Fibroblast of the conjunctiva (primary cell): ENCODE results near the gene KHNYN.

Experiments
- DNase-seq: peaks from one replicate; pipeline ENCODE4 v3.0.0-alpha.2; 2010; ENCODE audit warnings: low read depth

KHNYN gene

DNA sequence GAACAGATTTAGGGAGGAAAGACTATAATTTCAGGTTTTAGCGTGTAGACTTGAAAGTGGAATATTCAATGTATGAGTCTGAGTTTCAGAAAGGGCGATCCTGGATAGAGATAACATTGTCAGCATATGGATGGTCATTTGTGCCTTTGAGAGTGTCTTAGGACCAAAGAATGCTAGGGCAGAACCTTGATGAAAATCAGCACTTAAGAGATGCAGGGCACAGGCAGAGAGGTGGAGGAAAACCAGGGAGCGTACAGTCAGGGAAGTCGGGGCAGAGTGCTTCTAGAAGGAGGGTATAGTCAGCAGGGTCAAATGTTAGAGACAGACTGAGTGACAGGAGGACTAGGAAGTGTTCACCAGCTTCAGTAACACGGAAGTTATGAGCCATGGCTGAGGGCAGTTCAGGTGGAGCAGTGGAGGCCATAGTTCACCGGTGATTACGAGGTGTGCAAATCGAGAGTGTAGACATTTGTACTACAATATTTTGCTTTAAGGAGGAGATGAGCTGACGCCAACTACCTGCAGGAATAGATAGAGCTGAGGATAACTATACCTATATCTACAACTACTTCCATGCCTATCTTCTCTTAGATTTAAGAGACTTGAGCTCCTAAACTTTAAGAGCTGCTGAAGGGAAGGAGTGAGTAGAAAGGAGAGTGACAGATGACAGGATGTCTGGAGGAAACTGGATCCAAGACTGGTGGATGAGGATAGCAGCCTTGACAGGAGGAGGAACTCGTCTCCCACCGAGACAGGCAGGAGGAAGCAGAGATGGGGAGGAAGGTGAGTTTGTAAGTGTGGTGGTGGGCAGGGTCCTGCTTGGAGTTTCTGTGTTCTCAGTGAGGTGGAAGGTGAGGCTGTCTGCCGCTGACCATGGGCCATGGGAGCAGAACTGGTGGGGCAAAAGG, 6.8 kb upstream of the KHNYN start:
- no peak for DNase-seq

DNA sequence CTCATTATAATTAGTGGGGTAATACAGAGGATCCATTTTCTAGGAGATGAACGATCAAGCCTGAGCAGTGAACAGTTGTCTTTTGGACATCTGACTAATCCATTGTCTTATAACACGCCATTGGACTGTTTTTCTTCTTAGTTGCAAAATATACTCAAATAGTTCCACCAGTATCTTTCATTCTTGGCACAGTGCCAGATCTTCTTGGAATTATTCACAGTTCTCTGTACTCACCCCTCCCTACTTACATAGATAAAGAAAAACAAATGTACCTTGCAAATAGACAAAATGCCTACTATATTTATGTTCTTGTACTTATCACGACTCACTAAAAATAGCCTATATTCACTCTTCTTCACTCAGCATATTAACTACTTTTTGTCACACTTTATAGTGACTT, 4.0 kb upstream of the KHNYN start:
- peak; percentile 68 for DNase-seq

DNA sequence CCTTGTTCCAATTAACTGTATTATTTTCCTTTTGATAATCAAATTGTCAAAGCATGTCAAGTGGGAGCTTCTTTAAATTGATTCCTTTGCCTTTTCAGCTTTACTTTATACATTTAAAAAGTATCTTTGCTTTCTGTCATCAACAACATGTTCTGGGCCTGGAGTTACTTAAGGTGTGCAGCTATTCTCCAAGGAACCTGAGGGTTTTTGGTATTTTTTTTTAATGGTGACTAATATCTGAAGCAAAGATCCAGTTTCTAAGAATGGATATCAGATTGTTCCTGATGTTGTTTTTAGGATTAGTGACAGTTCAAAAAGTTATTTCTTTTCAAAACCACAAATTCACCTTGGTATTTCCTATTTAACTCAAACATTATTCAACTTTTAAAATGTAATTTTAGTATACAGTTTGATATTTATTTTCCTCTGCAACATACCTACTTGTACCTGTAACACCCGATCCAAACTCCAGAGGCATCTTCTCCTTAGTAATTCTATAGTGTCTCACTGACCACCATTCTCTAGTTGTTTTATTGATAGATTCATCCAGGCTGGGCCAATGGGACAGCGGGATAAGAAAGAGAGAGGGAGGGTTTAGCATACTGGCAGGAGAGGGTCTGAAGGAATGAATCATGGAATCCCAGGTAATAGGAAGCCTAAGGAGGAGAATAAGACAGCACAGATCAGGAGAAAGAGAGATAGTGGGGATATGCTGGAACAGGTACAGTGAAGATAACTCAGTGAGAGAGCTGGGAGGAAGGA, 3.4 kb upstream of the KHNYN start:
- no peak for DNase-seq

GRCh38 chr14:24426912-24427536, 2.7 kb upstream of the KHNYN start:
- no peak for DNase-seq

GRCh38 chr14:24427537-24428508, 1.9 kb upstream of the KHNYN start:
- DNase-seq, result no peak

DNA sequence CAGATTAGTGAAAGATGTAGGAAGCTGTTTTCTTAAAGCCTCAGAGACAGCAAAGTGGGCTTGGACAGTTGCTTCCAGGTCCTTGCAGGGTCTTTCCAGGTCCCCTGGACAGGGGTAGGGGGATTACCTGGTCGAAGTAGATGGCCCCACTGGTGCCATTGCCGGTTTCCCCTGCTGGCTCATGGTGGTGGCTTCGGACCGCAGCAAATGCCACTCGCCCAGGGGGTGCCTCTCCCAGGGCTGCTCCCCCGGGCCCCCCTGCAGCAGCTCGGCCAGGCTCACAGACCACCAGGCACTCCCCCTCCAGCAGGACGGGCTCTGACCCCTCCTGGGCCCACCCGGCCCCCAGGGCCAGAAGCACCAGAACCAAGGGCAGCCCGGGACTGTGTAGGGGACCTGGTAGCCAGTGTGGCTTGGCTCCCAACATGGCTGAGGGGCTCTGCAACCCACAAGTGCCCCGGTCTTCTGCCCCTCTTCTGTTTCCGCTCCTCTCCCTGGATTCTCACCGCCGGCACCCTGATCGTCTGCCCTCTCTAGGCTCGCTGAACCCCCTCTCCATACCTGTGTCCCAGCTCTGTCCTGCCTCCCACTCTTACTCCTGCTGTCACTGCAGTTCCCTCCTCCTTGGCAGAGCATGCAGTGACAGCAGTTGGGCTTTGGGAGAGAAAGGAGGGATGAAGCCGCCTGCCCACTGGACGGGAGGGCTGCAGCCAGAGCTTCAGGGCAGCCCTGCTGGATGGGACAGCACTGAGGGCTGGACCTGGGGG, 943 bp upstream of the KHNYN start:
- DNase-seq, result no peak

DNA sequence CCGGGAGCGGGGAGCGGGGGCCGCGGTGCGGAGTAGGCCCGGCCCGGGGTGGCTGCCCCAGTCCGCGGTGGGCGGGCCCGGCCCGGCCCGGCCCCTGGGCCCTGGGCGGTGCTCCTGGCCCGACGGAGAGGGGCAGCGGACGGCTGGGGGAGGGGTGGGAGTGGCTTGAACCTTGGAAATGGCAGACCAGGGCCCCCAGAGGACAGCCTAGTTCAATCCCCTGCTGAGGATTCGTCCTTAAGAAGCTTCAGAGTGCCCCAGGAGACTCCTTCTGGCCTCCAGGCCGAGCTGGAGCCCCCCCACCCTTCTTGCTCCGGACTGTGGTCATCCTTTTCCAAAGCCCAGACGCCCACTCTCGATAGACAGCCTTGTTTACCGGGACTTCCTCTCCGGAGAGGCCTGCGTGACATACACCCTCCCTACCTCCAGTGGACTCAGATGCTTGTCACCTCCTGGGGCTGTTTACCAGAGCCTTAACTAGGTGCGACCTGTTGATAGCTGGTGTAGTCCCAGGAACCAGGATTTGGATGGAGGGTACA, 458 bp downstream of the KHNYN start:
- peak; percentile 79 for DNase-seq

GRCh38 chr14:24430682-24431568, 1.2 kb downstream of the KHNYN start:
- DNase-seq, result peak; percentile 70

DNA sequence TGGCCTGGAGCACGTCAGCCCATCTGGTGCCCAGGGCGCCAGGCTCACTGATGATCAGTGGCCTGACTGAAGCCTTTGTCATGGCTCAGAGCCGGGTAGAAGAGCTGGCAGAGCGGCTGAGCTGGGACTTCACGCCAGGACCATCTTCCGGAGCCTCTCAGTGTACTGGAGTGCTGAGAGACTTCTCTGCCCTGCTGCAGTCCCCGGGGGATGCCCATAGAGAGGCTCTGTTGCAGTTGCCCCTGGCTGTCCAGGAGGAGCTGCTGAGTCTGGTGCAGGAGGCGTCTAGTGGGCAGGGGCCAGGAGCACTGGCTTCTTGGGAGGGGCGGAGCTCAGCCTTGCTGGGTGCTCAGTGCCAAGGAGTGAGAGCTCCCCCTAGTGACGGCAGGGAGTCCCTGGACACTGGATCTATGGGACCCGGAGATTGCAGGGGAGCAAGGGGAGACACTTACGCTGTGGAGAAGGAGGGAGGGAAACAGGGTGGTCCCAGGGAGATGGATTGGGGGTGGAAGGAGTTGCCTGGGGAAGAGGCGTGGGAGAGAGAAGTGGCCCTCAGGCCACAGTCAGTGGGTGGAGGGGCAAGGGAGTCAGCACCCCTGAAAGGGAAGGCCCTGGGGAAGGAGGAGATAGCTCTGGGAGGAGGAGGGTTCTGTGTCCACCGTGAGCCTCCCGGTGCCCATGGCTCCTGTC, 2.0 kb downstream of the KHNYN start:
- peak; percentile 94 for DNase-seq

GRCh38 chr14:24432259-24433131, 2.7 kb downstream of the KHNYN start:
- no peak for DNase-seq

- no peak for DNase-seq
These were observed 4.3 kb downstream of the KHNYN start for GRCh38 chr14:24434036-24434435.

DNA sequence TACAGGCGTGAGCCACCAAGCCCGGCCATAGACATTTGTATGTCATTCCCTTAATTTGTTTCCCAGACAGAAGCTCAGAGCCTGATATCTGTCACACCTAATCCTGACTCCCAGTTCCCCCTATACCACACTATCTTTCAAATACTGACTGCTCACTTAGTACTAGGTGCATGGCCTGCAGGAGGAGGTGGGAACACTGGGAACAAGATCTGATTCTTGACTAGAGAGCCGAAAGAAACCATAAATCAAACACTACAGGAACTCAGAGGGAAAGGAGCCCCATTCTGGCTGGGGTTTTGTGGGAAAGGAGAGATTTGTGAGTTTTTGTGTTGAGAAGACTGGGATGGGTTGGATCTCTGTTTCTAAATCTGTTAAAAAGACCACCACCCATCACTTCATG, 4.9 kb downstream of the KHNYN start:
- no peak for DNase-seq

- DNase-seq, result no peak
These were observed 5.5 kb downstream of the KHNYN start for GRCh38 chr14:24435192-24435810.

- DNase-seq, result no peak
These were observed 6.2 kb downstream of the KHNYN start for GRCh38 chr14:24435998-24436354.

GRCh38 chr14:24436355-24437019, 6.7 kb downstream of the KHNYN start:
- peak; percentile 79 for DNase-seq

- no peak for DNase-seq
These were observed 7.4 kb downstream of the KHNYN start for GRCh38 chr14:24437020-24437735.
